GM12878 (cell line): ENCODE data around the gene TSSK2. TPM values are rescaled to one million over a fixed set of nuclear protein-coding genes. Genes with fewer than 3 reads are reported as not detected.

Experiments used
- ATAC-seq: fragments of 200-7000 bp; cut with Tn5 transposase; 3 replicates; pipeline ENCODE4 v1.9.1; 2020; ENCODE audit warnings: mild to moderate bottlenecking, moderate library complexity
- BruUV-seq: library from RNA; stranded (reverse); fragments of 400-500 nt; replicated peaks from 2 replicates; lab custom pipeline; 2021; lab: Mats Ljungman, UMichigan
- CTCF ChIA-PET: fragments of 300-600 bp; sonication (Branson Sonifier 250); formaldehyde crosslinking; extraction: SDS; loops from one replicate; lab custom pipeline; 2021; ENCODE audit warnings: inconsistent platforms; lab: Yijun Ruan, JAX
- POLR2A ChIA-PET: fragments of 350-600 bp; formaldehyde crosslinking; extraction: SDS; loops from one replicate; lab custom pipeline; 2021; ENCODE audit warnings: inconsistent platforms; lab: Charles Lee
- RAD21 ChIA-PET: fragments of 300-600 bp; sonication (Branson Sonifier 250); formaldehyde crosslinking; loops from one replicate; lab custom pipeline; 2023; ENCODE audit warnings: antibody characterized with exemption; ENCODE audit not compliant: unreplicated experiment; lab: Charles Lee
- SMC1A ChIA-PET: fragments of 300-600 bp; sonication (Branson Sonifier 250); formaldehyde crosslinking; loops from one replicate; lab custom pipeline; 2023; ENCODE audit not compliant: unreplicated experiment, uncharacterized antibody; lab: Charles Lee
- DNase-seq: peaks from one replicate; pipeline ENCODE4 v3.0.0-alpha.2; 2011; ENCODE audit warnings: low read depth, low spot score
- FAIRE-seq: peaks from 3 replicates; lab custom pipeline; 2011; peaks lifted over from hg19 to GRCh38; lab: Jason Lieb, UNC
- H2AFZ ChIP-seq: 2 replicates; pipeline ENCODE4 v1.6.0; 2011; ENCODE audit warnings: low read depth, low read length, control low read depth; ENCODE audit not compliant: control insufficient read depth
- H3K27ac ChIP-seq: 2 replicates; pipeline ENCODE4 v1.5.1; 2011; ENCODE audit warnings: control low read depth; ENCODE audit not compliant: control insufficient read depth, insufficient read depth
- H3K27me3 ChIP-seq, 2 experiments: replicated peaks in 1 of 2; 2 replicates each; pipeline versions ENCODE4 v1.6.0 to v1.6.1; 2011; ENCODE audit warnings: low read length in 1 of 2; ENCODE audit not compliant: control insufficient read depth in 2 of 2, insufficient read depth in 2 of 2
- H3K36me3 ChIP-seq, 2 experiments: 2 replicates each; pipeline ENCODE4 v1.5.1; 2011; ENCODE audit warnings: low read length in 1 of 2; ENCODE audit not compliant: control insufficient read depth in 2 of 2, insufficient read depth in 2 of 2
- H3K4me1 ChIP-seq: 2 replicates; pipeline ENCODE4 v1.6.1; 2011; ENCODE audit warnings: mild to moderate bottlenecking, low read length, moderate library complexity, mixed read lengths; ENCODE audit not compliant: control insufficient read depth, insufficient read depth
- H3K4me2 ChIP-seq: 2 replicates; pipeline ENCODE4 v1.6.0; 2011; ENCODE audit warnings: control low read depth; ENCODE audit not compliant: control insufficient read depth, insufficient read depth
- H3K4me3 ChIP-seq: fragments of 200-600 bp; sonication (generic); 2 replicates; pipeline ENCODE4 v1.5.1; 2016
- H3K79me2 ChIP-seq: 2 replicates; pipeline ENCODE4 v1.6.0; 2011; ENCODE audit warnings: low read length; ENCODE audit not compliant: control insufficient read depth, insufficient read depth
- H3K9ac ChIP-seq: 2 replicates; pipeline ENCODE4 v1.8.0; 2011; ENCODE audit warnings: low read length, control low read depth, mixed read lengths; ENCODE audit not compliant: control insufficient read depth, insufficient read depth
- H3K9me3 ChIP-seq: replicated peaks from 3 replicates; pipeline ENCODE4 v1.5.1; 2011; ENCODE audit warnings: mild to moderate bottlenecking, low read length; ENCODE audit not compliant: control insufficient read depth, insufficient read depth
- H4K20me1 ChIP-seq: 2 replicates; pipeline ENCODE4 v1.6.0; 2011; ENCODE audit not compliant: control insufficient read depth, insufficient read depth
- BCL11A ChIP-seq: IDR thresholded peaks from 2 replicates; pipeline ENCODE4 v1.6.1; 2011; ENCODE audit warnings: low read depth, low read length
- BCLAF1 ChIP-seq: fragments of 450-650 bp; IDR thresholded peaks from 2 replicates; pipeline ENCODE4 v1.6.1; 2017; ENCODE audit warnings: antibody characterized with exemption, mild to moderate bottlenecking, moderate library complexity
- CREM ChIP-seq: IDR thresholded peaks from 2 replicates; pipeline ENCODE4 v1.6.1; 2014; ENCODE audit warnings: antibody characterized with exemption, low read depth
- DPF2 ChIP-seq: fragments of 450-650 bp; IDR thresholded peaks from 2 replicates; pipeline ENCODE4 v1.6.1; 2017; ENCODE audit warnings: mild to moderate bottlenecking
- LARP7 ChIP-seq: fragments of 450-650 bp; IDR thresholded peaks from 2 replicates; pipeline ENCODE4 v1.6.1; 2017; ENCODE audit warnings: mild to moderate bottlenecking
- MXI1 ChIP-seq: fragments of 150-350 bp; IDR thresholded peaks from 2 replicates; pipeline ENCODE4 v1.6.1; 2011; ENCODE audit warnings: low read depth, mild to moderate bottlenecking, inconsistent platforms, low read length, improper control_type of control experiment
- MYB ChIP-seq: fragments of 150-350 bp; IDR thresholded peaks from 2 replicates; pipeline ENCODE4 v1.6.1; 2014; ENCODE audit warnings: mild to moderate bottlenecking, low read depth, low read length, borderline replicate concordance
- NBN ChIP-seq: fragments of 450-650 bp; IDR thresholded peaks from 2 replicates; pipeline ENCODE4 v1.6.1; 2016
- NFIC ChIP-seq: IDR thresholded peaks from 2 replicates; pipeline ENCODE4 v1.6.1; 2012; ENCODE audit warnings: low read depth, mild to moderate bottlenecking, inconsistent platforms, low read length, moderate library complexity
- NFYB ChIP-seq: IDR thresholded peaks from 2 replicates; pipeline ENCODE4 v1.6.1; 2011; ENCODE audit warnings: low read depth, mild to moderate bottlenecking, low read length, improper control_type of control experiment, moderate library complexity; ENCODE audit not compliant: insufficient read depth
- SIN3A ChIP-seq: IDR thresholded peaks from 2 replicates; pipeline ENCODE4 v1.6.1; 2012; ENCODE audit warnings: low read depth, low read length, improper control_type of control experiment
- SIX5 ChIP-seq: IDR thresholded peaks from 2 replicates; pipeline ENCODE4 v1.6.1; 2011; ENCODE audit warnings: mild to moderate bottlenecking, low read depth, low read length, moderate library complexity; ENCODE audit not compliant: severe bottlenecking
- ZNF384 ChIP-seq: IDR thresholded peaks from 2 replicates; pipeline ENCODE4 v1.6.1; 2012; ENCODE audit warnings: low read depth, mild to moderate bottlenecking, low read length, improper control_type of control experiment, borderline replicate concordance
- WGBS: methylation state at CpG from one replicate; pipeline ENCODE4 v1.1.6; 2016; ENCODE audit warnings: low lambda C conversion rate; ENCODE audit not compliant: insufficient replicate concordance, insufficient coverage; ENCODE audit errors: missing lambda C conversion rate; 5-methylcytosine and 5-hydroxymethylcytosine counted together
- in situ Hi-C: fragments of 300-500 bp; cut with MboI; formaldehyde crosslinking; loops from 9 replicates; pipeline ENCODE4 v1.14.3; 2018; ENCODE audit warnings: mixed read lengths
- intact Hi-C: fragments of 100-400 bp; cut with micrococcal nuclease; formaldehyde crosslinking; loops from one replicate; pipeline ENCODE4 v1.14.2; 2022; ENCODE audit not compliant: unreplicated experiment
- polyA plus RNA-seq, 11 experiments: library from polyadenylated mRNA; depleted of rRNA in 4 of 11; unstranded in 6 of 11; stranded (reverse) in 5 of 11; fragments of >200 nt; fragmentation: Nextera tagmentation in 4 of 11; fragmentation: Illumina TruSeq in 1 of 11; extraction: Ambion mirVana in 4 of 11; extraction: Trizol in 1 of 11; gene quantifications; 1 replicate in 1 of 11; 2 replicates in 10 of 11; pipeline versions ENCODE4 v1.2.1 to v1.2.3, GENCODE V29; 2011 to 2016; ENCODE audit warnings: inconsistent platforms in 2 of 11, missing spikeins in 2 of 11, low read depth in 1 of 11
- total RNA-seq, 4 experiments: library from RNA; depleted of rRNA in 3 of 4; stranded (reverse); fragments of >200 nt in 3 of 4; fragmentation: Illumina TruSeq in 1 of 4; extraction: Trizol in 1 of 4; gene quantifications; 2 replicates each; pipeline versions ENCODE4 v1.2.1 to v1.2.3, GENCODE V29; 2013 to 2021
- TF ChIP-seq, protein P1 (sequence below): fragments of 450-650 bp; IDR thresholded peaks from 2 replicates; pipeline ENCODE4 v1.6.1; 2017; ENCODE audit warnings: borderline replicate concordance
- TF ChIP-seq, protein P2 (sequence below): IDR thresholded peaks from 2 replicates; pipeline ENCODE4 v1.6.1; 2012; ENCODE audit warnings: low read depth, low read length, improper control_type of control experiment
- TF ChIP-seq, protein P3 (sequence below): fragments of 450-650 bp; IDR thresholded peaks from 2 replicates; pipeline ENCODE4 v1.6.1; 2017; ENCODE audit warnings: mild to moderate bottlenecking, moderate library complexity

The TSSK2 gene
- total and polyA plus RNA-seq, 10 of the 15 experiments (the other 5 are each of a cell fraction or from before 2014, with no cell fraction given): 0.03 to 0.17 TPM; not detected in 8

DNA sequence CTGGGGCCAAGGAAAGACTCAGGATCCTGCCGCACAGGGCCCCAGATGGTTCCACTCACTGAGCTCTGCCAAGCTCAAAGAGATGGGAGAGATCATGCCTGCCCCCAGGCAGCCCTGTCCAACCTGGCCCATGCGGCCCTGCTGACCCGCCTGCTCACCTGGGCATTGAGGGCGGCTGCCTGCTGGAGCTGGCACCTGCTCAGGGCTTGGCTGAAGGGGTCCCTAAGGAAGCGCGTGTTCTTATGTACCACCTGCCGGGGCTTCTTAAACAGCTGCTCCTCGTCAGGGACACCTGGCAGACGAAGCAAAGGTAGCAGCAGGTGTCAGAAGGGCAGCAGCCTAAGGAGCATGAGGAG lies 7.9 kb downstream of the TSSK2 start:
- SMC1A ChIA-PET: no interaction called here
- WGBS: 94% methylated on average over 9 of the region's 9 CpGs
- Histone ChIP-seq H3K4me2 (no peak overlapping the region), H4K20me1 (no peaks in the 10 kb centered on the region), H2AFZ (no peak overlapping the region), H3K4me1 (peaks cover 4% of the 10 kb centered on the region), H3K27me3 (no peaks in the 10 kb centered on the region), H3K9me3 (no peaks in the 10 kb centered on the region)
- RAD21 ChIA-PET: no interaction called here
- POLR2A ChIA-PET: no interaction called here
- in situ Hi-C loops: no loop called here
- no peak for FAIRE-seq
- DNase-seq: no peak
- TF ChIP-seq, protein P1, sequence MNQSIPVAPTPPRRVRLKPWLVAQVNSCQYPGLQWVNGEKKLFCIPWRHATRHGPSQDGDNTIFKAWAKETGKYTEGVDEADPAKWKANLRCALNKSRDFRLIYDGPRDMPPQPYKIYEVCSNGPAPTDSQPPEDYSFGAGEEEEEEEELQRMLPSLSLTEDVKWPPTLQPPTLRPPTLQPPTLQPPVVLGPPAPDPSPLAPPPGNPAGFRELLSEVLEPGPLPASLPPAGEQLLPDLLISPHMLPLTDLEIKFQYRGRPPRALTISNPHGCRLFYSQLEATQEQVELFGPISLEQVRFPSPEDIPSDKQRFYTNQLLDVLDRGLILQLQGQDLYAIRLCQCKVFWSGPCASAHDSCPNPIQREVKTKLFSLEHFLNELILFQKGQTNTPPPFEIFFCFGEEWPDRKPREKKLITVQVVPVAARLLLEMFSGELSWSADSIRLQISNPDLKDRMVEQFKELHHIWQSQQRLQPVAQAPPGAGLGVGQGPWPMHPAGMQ: no peak
- TF ChIP-seq SIN3A (no peak), NBN (no peak), MYB (no peak), NFYB (no peak), ZNF384 (no peak), BCLAF1 (no peak), SIX5 (no peak), CREM (no peak), LARP7 (no peak), BCL11A (no peak), NFIC (no peak), MXI1 (no peak), DPF2 (no peak)
- TF ChIP-seq, protein P2, sequence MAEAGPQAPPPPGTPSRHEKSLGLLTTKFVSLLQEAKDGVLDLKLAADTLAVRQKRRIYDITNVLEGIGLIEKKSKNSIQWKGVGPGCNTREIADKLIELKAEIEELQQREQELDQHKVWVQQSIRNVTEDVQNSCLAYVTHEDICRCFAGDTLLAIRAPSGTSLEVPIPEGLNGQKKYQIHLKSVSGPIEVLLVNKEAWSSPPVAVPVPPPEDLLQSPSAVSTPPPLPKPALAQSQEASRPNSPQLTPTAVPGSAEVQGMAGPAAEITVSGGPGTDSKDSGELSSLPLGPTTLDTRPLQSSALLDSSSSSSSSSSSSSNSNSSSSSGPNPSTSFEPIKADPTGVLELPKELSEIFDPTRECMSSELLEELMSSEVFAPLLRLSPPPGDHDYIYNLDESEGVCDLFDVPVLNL: no peak
- TF ChIP-seq, protein P3, sequence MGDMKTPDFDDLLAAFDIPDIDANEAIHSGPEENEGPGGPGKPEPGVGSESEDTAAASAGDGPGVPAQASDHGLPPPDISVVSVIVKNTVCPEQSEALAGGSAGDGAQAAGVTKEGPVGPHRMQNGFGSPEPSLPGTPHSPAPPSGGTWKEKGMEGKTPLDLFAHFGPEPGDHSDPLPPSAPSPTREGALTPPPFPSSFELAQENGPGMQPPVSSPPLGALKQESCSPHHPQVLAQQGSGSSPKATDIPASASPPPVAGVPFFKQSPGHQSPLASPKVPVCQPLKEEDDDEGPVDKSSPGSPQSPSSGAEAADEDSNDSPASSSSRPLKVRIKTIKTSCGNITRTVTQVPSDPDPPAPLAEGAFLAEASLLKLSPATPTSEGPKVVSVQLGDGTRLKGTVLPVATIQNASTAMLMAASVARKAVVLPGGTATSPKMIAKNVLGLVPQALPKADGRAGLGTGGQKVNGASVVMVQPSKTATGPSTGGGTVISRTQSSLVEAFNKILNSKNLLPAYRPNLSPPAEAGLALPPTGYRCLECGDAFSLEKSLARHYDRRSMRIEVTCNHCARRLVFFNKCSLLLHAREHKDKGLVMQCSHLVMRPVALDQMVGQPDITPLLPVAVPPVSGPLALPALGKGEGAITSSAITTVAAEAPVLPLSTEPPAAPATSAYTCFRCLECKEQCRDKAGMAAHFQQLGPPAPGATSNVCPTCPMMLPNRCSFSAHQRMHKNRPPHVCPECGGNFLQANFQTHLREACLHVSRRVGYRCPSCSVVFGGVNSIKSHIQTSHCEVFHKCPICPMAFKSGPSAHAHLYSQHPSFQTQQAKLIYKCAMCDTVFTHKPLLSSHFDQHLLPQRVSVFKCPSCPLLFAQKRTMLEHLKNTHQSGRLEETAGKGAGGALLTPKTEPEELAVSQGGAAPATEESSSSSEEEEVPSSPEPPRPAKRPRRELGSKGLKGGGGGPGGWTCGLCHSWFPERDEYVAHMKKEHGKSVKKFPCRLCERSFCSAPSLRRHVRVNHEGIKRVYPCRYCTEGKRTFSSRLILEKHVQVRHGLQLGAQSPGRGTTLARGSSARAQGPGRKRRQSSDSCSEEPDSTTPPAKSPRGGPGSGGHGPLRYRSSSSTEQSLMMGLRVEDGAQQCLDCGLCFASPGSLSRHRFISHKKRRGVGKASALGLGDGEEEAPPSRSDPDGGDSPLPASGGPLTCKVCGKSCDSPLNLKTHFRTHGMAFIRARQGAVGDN: no peak
- TF ChIP-seq, all 136 proteins: peak for 0
- no peak for ATAC-seq
- H3K36me3 ChIP-seq: peaks cover 14 to 21% of the 10 kb centered on the region in 2 experiments
- no peak overlapping the region for H3K9ac ChIP-seq
- no TSS peak for BruUV-seq
- intact Hi-C loops: no loop called here
- CTCF ChIA-PET: no interaction called here
- peaks cover 8% of the 10 kb centered on the region for H3K79me2 ChIP-seq
- no peak overlapping the region for H3K27ac ChIP-seq
- no peak overlapping the region for H3K4me3 ChIP-seq
